Stimulated activated naive CD8-positive, alpha-beta T cell treated with anti-CD3 and anti-CD28 coated beads, Interleukin-15, amount 100 ng/mL, for 72 hours (primary cell): ENCODE results near the gene MAPK8IP3.
A peak's percentile ranks its signal among the peaks of the same experiment; 100 is the strongest.
"Not testable (repeated sequence)": the region's sequence is repeated elsewhere in the genome, so short reads cannot be mapped to it uniquely, and the experiment has no call there.

Experiments used
- ATAC-seq: fragments of 150-1000 bp; cut with Tn5 transposase; 2 replicates; pipeline ENCODE4 v1.10.0; 2021; ENCODE audit warnings: mild to moderate bottlenecking, moderate library complexity
- DNase-seq, 2 donors: peaks; one replicate each; pipeline ENCODE4 v3.0.0; 2021 to 2022
- H3K27ac Mint-ChIP-seq, 2 donors: one replicate each; pipeline ENCODE4 v1.8.0; 2022; ENCODE audit warnings: mild to moderate bottlenecking in 2 of 2, mixed read lengths in 2 of 2, moderate library complexity in 2 of 2
- H3K27me3 Mint-ChIP-seq: one replicate; pipeline ENCODE4 v1.8.0; 2022; ENCODE audit warnings: mixed read lengths
- H3K4me1 Mint-ChIP-seq: one replicate; pipeline ENCODE4 v1.8.0; 2022; ENCODE audit warnings: mild to moderate bottlenecking, mixed read lengths
- H3K4me3 Mint-ChIP-seq, 2 donors: one replicate each; pipeline ENCODE4 v1.8.0; 2022; ENCODE audit warnings: mild to moderate bottlenecking in 2 of 2, mixed read lengths in 2 of 2, moderate library complexity in 1 of 2
- H3K9me3 Mint-ChIP-seq, 2 donors: one replicate each; pipeline ENCODE4 v1.8.0; 2022; ENCODE audit warnings: mixed read lengths in 2 of 2

Gene MAPK8IP3

DNA sequence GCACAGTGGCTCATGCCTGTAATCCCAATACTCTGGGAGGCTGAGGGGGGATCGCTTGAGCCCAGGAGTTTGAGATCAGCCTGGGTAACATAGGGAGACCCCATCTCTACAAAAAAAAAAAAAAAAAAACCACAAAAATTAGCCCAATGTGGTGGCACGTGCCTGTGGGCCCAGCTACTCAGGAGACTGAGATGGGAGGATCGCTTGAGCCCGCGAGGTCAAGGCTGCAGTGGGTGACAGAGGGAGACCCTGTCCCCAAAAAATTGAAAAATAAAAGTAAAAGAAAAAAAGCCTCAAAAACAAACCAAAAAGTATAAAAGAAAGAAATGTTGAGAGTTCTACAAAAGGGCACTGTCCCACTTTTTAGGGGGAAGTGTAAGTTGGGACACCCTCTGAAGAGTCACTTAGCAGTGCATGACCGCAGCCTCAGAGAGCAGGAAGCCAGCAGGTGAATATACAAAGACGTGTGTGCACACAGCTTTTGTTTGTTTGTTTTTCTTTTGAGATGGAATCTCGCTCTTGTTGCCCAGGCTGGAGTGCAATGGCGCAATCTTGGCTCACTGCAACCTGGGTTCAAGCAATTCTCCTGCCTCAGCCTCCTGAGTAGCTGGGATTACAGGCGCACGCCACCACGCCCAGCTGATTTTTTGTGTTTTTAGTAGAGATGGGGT is 13.7 kb downstream of the MAPK8IP3 start:
- not testable (repeated sequence) for ATAC-seq

DNA sequence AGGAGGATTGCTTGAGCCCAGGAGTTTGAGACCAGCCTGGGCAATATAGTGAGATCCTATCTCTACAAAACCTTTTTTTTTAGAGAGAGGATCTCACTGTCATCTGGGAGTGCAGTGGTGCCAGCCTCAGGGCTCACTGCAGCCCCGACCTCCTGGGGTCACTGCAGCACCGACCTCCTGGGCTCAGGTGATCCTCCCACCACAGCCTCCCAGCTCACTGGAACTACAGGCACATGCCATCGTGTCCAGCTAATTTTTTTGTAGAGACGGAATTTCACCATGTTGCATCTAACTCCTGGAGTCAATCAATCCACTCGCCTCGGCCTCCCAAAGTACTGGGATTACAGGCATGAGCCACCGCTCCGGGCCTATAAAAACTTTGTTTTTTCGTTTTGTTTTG is 15.4 kb downstream of the MAPK8IP3 start:
- no peak for DNase-seq
- Mint-ChIP-seq H3K9me3 (no peaks in the 10 kb centered on the region), H3K27ac (no peak overlapping the region), H3K4me3 (no peak overlapping the region), H3K27me3 (no peaks in the 10 kb centered on the region), H3K4me1 (peaks cover 41% of the 10 kb centered on the region)
- no peak for ATAC-seq

More for the DNA sequence above, 13.7 kb downstream of the MAPK8IP3 start:
- not testable (repeated sequence) for H3K27me3 Mint-ChIP-seq, H3K9me3 Mint-ChIP-seq, H3K4me3 Mint-ChIP-seq, DNase-seq
- peaks cover 41% of the 10 kb centered on the region for H3K4me1 Mint-ChIP-seq
- peak overlapping the region; percentile 15 to 65 for H3K27ac Mint-ChIP-seq

DNA sequence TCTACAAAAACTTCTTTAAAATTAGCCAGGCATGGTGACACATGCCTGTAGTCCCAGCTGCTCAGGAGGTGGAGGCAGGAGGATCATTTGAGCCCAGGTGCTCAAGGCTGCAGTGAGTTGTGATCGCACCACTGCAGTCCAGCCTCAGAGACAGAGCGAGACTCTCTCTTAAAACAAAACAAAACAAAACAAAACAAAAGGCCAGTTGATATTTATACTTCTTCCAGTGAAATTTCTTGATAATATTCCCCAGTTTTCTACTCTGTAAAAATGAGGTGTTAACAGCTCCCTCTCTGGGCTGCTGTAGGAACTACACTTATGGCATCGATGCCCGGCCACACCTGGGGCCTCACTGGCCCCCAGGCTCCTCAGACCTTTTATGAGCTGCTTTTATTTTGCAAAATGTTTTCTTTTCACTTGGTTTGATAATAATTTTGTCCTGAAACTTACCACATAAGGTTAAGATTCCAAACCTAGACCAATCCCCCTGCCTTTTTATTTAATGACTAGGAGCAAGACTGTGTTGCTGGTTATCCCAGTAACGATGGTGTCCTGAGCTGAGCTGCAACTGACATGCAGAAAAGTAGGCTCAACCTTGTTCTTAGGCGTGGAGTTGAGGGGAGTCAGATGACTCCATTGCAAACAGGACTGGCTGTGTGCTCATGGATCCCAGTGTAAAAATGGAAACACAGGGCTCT is 17.6 kb downstream of the MAPK8IP3 start:
- H3K4me1 Mint-ChIP-seq: peaks cover 41% of the 10 kb centered on the region
- no peak overlapping the region for H3K27ac Mint-ChIP-seq
- H3K4me3 Mint-ChIP-seq: peak overlapping the region in 1 of 2 donors; percentile 27
- ATAC-seq (no peak), DNase-seq (peak; percentile 32)
- no peaks in the 10 kb centered on the region for H3K27me3 Mint-ChIP-seq
- no peaks in the 10 kb centered on the region for H3K9me3 Mint-ChIP-seq

DNA sequence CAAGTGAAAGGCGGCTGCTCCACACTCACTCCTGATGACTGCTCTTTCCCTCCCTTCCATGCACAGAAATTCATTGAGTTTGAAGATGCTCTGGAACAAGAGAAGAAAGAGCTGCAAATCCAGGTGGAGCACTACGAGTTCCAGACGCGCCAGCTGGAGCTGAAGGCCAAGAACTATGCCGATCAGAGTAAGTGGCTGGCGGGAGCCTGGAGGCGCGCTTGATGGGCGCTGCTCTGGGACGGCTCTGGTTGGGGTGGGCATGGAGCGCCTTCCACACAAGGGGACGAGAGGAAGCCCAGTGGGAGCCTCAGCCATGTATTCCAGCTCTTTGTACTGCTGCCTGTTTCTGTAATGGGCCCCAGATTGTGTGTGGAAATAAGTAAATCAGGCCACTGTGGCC is 18.5 kb downstream of the MAPK8IP3 start:
- Mint-ChIP-seq H3K4me3 (no peak overlapping the region), H3K4me1 (peaks cover 32% of the 10 kb centered on the region), H3K9me3 (no peaks in the 10 kb centered on the region), H3K27me3 (no peaks in the 10 kb centered on the region), H3K27ac (no peak overlapping the region)
- ATAC-seq (no peak), DNase-seq (no peak)

DNA sequence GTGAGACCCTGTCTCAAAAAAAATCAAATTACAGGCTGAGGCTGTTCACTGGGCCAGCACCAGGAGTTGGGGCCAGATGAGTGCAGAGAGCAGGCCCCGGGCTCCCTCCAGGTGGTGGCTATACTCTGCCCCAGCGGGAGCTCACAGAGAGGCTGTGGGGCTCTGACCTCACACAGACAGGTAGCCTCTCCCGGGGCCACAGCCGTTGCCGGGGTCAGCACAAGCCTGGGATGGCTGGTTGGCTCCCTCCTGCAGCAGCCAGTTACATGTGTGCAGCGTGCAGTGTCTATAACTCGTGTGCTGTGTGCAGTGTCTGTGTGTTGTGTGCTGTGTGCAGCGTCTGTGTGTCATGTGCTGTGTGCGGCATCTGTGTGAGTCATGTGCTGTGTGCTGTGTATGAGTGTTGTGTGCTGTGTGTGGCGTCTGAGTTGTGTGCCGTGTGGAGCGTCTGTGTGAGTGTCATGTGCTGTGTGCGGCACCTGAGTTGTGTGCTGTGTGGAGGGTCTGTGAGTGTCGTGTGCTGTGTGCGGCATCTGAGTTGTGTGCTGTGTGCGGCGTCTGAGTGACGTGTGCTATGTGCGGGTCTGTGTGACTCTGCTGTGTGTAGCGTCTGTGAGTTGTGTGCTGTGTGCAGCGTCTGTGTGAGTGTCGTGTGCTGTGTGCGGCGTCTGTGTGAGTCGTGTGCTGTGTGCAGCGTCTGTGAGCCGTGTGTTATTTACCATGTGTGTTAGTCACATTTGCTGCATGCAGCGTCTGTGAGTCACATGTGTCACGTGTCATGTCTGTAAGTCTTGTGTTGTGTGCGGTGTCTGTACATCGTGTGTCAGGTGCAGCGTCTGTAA is 20.9 kb downstream of the MAPK8IP3 start:
- H3K27ac Mint-ChIP-seq: peak overlapping the region in 1 of 2 donors; percentile 1
- DNase-seq (no peak), ATAC-seq (no peak)
- H3K4me1 Mint-ChIP-seq: peaks cover 19% of the 10 kb centered on the region
- H3K4me3 Mint-ChIP-seq: no peak overlapping the region
- H3K9me3 Mint-ChIP-seq: no peaks in the 10 kb centered on the region
- no peaks in the 10 kb centered on the region for H3K27me3 Mint-ChIP-seq

DNA sequence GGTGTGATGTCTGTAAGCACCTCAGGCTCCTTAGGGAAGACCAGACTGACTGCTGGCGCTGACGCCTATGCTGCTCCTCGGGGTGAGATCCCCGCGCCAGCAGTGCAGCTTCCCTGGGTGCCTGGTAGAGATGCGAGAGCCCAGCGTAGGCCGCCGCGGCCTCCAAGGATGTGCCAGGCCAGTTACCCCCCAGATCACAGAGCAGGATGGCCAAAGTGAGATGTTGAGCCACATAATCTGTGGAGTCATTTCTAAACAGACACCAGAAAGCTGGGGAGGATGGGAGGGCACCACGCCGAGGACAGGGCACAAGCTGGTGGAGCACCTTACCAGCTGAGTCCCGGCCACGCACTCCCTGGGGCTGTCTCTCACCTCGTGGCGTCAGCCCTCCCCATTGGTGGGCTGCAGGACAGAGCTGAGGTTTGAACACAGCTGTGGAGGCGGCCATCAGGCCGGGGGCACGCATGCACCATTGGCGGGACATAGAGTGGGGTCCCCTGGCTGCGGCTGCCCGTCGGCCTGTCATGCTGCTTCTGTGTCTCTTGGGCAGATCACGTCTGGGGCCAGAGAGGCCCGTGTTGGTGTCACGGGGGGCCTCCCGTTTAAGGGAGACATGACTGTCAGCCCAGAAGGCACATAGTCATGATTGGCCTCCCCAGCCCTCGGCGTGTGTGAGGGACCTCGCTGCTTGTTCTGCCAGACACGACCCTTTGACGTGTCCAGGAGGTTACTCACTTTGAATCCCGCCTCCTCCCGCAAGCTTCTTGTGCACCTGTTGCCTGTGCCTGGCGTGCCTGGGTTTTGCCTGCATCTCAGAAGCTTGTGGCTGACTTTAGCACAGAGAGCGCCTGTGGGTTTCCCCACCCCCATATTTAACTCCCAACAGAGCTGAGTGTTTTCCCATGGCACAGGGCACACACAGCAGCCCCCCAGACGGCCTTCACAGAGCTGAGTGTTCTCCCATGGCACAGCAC is 21.9 kb downstream of the MAPK8IP3 start:
- H3K27me3 Mint-ChIP-seq: no peaks in the 10 kb centered on the region
- H3K4me1 Mint-ChIP-seq: peaks cover 9% of the 10 kb centered on the region
- H3K9me3 Mint-ChIP-seq: no peaks in the 10 kb centered on the region
- no peak overlapping the region for H3K4me3 Mint-ChIP-seq
- ATAC-seq (no peak), DNase-seq (no peak)
- peak overlapping the region in 1 of 2 donors; percentile 50 for H3K27ac Mint-ChIP-seq

DNA sequence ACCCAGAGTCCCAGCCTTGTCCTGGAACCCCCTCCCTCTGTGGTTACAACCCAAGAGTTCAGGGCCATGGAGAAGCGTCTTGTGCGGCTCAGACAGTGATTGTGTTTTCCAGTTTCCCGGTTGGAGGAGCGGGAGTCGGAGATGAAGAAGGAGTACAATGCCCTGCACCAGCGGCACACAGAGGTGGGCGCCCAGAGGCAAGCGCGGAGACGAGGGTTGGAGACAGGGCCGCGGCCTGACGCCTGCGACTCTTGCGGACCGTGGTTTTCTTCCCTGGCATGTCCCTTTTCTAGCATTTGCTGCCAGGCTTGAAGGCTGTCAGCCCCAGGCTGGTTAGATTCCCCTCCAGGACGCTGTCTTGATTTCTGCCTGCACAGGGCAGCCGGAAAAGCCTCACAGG is 23.0 kb downstream of the MAPK8IP3 start:
- Mint-ChIP-seq H3K9me3 (no peaks in the 10 kb centered on the region), H3K27me3 (no peaks in the 10 kb centered on the region), H3K4me1 (no peaks in the 10 kb centered on the region), H3K4me3 (no peak overlapping the region), H3K27ac (no peak overlapping the region)
- DNase-seq (no peak), ATAC-seq (no peak)

DNA sequence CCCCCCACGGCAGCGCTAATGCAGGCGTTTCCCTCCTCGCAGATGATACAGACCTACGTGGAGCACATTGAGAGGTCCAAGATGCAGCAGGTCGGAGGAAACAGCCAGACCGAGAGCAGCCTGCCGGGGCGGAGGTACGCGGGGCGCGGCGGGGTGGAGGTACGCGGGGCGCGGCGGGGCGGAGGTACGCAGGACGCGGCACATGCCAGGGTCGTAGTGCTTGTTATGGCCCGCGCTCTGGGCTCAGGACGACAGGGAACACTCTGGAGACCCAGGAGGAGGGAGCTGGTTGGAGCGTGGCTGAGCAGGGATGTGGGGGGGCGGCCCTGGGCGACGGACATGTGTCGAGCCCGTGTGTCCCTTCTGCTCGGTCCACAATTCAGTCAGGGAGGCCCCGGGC is 23.4 kb downstream of the MAPK8IP3 start:
- Mint-ChIP-seq H3K4me3 (no peak overlapping the region), H3K27ac (no peak overlapping the region), H3K27me3 (no peaks in the 10 kb centered on the region), H3K4me1 (no peaks in the 10 kb centered on the region), H3K9me3 (no peaks in the 10 kb centered on the region)
- no peak for DNase-seq
- ATAC-seq: no peak

DNA sequence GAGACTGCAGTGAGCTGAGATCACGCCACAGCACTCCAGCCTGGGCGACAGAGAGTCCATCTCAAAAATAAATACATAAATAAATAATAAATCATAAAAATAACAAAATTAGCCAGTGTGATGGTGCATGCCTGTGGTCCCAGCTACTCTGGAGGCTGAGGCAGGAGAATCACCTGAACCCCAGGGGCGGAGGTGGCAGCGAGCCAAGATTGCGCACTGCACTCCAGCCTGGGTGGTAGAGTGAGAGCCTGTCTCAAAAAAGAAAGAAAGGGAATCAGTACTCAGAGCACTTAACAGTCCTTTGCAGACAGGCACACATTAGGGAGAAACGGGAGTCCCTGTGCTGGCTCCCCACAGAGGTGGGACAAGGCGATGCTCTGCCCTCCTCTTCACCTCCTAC is 25.1 kb downstream of the MAPK8IP3 start:
- Mint-ChIP-seq H3K27me3 (no peaks in the 10 kb centered on the region), H3K27ac (no peak overlapping the region), H3K4me1 (no peaks in the 10 kb centered on the region), H3K4me3 (no peak overlapping the region), H3K9me3 (no peaks in the 10 kb centered on the region)
- DNase-seq (no peak), ATAC-seq (no peak)

DNA sequence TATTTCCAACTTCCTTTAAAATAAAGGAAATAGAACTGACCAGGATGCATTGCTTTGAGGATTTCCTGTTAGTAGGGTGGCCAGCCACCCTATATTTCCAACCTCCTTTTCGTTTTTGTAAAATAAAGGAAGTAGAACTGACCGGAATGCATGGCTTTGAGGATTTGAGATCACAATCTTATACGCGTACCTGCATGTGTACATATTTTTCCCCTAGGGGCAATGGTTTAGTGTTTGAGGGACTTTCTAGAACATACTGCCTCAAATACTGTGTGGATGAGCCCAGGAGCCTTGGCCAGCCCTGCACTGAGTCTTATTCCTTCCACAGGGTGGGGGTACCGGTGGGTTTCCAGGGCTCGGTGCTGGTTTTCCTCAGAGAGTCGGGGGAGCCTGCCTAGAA is 25.6 kb downstream of the MAPK8IP3 start:
- Mint-ChIP-seq H3K27ac (no peak overlapping the region), H3K9me3 (no peaks in the 10 kb centered on the region), H3K4me1 (no peaks in the 10 kb centered on the region), H3K27me3 (no peaks in the 10 kb centered on the region), H3K4me3 (no peak overlapping the region)
- no peak for DNase-seq
- no peak for ATAC-seq

DNA sequence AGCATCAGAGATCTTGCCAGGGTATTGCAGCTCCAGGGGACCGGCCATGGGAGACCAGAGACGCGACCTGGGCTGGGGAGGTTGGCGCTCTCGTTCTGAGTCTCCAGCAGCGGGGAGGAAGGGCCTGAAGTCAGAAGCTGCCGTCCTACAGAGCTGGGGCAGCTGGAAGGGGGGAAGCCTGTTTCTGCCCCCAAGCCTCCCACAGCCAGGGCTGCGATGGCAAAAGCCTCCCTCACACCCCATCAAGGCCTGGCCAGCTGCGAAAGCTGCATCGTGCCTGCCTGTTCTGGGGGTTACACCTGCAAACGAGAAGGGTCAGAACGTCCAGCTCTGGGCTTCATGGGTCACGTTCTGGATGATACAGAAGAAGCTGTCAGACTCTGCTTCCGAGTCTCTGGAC is 26.1 kb downstream of the MAPK8IP3 start:
- Mint-ChIP-seq H3K27me3 (no peaks in the 10 kb centered on the region), H3K4me1 (no peaks in the 10 kb centered on the region), H3K9me3 (no peaks in the 10 kb centered on the region), H3K4me3 (no peak overlapping the region), H3K27ac (no peak overlapping the region)
- DNase-seq: no peak
- no peak for ATAC-seq

DNA sequence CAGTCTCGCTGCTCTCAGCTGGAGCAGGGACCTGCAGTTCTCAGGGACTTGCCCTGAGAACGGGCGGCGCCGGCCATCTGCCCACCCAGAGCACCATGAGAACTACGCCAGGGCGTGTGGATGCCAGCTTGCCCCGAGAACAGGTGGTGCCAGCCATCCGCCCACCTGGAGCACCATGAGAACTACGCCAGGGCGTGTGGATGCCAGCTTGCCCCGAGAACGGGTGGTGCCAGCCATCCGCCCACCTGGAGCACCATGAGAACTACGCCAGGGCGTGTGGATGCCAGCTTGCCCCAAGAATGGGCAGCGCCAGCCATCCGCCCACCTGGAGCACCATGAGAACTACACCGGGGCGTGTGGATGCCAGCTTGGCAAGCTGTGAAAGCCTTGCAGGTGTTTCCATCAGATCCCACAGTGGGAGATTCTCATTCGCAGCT is 26.6 kb downstream of the MAPK8IP3 start:
- H3K27ac Mint-ChIP-seq, H3K9me3 Mint-ChIP-seq, H3K4me3 Mint-ChIP-seq: not testable (repeated sequence)

DNA sequence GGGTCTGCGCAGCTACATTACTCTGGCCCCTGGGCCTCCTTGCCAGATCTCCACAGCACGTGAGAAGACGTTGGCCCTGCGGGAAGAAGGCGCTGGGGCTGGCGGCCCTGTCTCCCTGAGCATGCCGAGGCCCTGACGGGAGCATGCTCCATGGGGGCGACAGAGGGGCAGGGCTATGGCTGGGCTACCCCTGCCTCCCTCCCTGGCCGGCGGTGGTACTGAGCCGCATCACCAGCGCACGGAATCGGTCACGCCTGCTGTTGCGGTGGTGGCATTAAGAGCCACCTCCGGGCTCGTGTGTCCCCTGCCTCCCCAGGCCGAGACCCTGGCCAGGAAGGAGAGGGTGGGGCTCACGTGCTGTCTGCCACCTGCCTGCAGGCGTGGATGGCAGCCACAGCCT is 28.1 kb downstream of the MAPK8IP3 start:
- no peak for ATAC-seq
- no peak overlapping the region for H3K4me3 Mint-ChIP-seq
- H3K9me3 Mint-ChIP-seq: no peaks in the 10 kb centered on the region
- H3K27me3 Mint-ChIP-seq: no peaks in the 10 kb centered on the region
- no peaks in the 10 kb centered on the region for H3K4me1 Mint-ChIP-seq
- no peak overlapping the region for H3K27ac Mint-ChIP-seq
- DNase-seq: no peak

More for the DNA sequence above, 26.6 kb downstream of the MAPK8IP3 start:
- not testable (repeated sequence) for H3K27me3 Mint-ChIP-seq, H3K4me1 Mint-ChIP-seq, ATAC-seq, DNase-seq

DNA sequence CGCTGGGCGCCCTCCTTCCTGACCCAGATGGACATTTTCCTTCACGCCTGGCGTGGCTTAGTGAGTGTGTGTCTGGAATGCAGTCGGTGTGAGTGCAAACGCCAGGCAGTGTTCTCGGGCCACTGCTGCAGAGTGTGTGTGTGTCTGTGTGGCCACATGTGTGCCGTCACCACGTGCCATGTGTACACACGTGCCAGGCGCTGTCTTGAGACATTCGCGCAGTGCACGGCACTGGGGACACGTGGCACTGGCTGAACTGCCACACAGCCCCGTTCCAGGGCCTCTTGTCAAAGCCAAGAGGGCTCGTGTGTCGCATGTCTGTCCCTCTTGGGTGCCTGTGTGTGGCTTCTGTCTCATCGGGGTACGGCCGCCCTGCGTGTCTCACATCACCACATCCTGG is 28.8 kb downstream of the MAPK8IP3 start:
- Mint-ChIP-seq H3K27ac (peak overlapping the region in 1 of 2 donors; percentile 76), H3K4me1 (no peaks in the 10 kb centered on the region), H3K4me3 (no peak overlapping the region), H3K27me3 (no peaks in the 10 kb centered on the region), H3K9me3 (no peaks in the 10 kb centered on the region)
- no peak for DNase-seq
- no peak for ATAC-seq

DNA sequence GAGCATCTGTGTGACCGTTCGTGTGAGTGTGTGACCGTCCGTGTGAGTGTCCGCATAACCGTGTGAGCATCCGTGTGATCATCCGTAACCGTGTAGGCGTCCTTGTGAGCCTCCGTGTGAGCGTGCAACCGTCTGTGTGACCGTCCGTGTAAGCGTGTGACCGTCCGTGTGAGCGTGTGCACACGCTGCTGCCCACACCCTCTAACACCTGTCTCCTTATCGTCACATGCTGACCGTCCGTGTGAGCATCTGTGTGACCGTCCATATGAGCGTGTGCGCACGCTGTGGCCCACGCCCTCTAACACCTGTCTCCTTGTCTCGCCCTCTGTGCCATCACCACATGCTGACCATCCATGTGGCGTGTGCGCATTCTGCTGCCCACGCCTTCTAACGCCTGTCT is 34.2 kb downstream of the MAPK8IP3 start:
- ATAC-seq (no peak), DNase-seq (no peak)
- Mint-ChIP-seq H3K27ac (no peak overlapping the region), H3K27me3 (no peaks in the 10 kb centered on the region), H3K4me1 (no peaks in the 10 kb centered on the region), H3K4me3 (no peak overlapping the region), H3K9me3 (no peaks in the 10 kb centered on the region)
